Adrenal gland (tissue), 5 donors: ENCODE data around the gene PCDHGB7.

Experiments used
- CTCF ChIP-seq, 6 experiments: fragments of 450-650 bp in 4 of 6; fragments of 200-600 bp in 2 of 6; sonication (generic) in 1 of 6; IDR thresholded peaks; 1 replicate in 5 of 6; 2 replicates in 1 of 6; pipeline versions ENCODE4 v1.5.1 to v1.8.0; 2016 to 2021; ENCODE audit warnings: antibody characterized with exemption in 6 of 6, mild to moderate bottlenecking in 2 of 6, moderate library complexity in 1 of 6
- POLR2A ChIP-seq, 2 donors: fragments of 450-650 bp; IDR thresholded peaks; one replicate each; pipeline ENCODE4 v1.6.1; 2017; ENCODE audit warnings: antibody characterized with exemption in 2 of 2, mild to moderate bottlenecking in 2 of 2, moderate library complexity in 1 of 2
- donor health status: DM: no; HTN: no; CAD: no.

DNA sequence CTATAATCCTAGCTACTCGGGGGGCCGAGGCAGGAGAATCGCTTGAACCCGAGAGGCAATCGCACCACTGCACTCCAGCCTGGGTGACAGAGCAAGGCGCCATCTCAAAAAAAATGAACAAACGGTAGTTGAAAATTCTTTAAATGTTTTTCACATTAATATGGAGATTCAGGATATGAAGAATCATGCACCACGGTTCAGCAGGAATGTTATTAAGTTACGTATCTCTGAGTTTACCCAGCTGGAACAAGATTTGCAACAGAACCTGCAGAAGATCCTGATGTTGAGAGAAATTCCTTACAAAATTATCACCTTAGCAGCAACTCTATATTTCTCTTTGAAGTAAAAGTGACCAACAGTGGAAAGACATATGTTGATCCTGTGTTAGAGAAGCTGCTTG, 22.9 kb downstream of the PCDHGB7 start:
- TF ChIP-seq CTCF (IDR thresholded peaks at IDR 0.05) (no peak), POLR2A (IDR thresholded peaks at IDR 0.05) (no peak)
